IPS-18a (cell line): Measurements from ENCODE around the gene PPP1R15B.
A peak's percentile ranks its signal among the peaks of the same experiment; 100 is the strongest.

ENCODE experiments used
- H3K27ac ChIP-seq: one replicate; pipeline ENCODE4 v1.5.1; 2013; ENCODE audit warnings: low read length
- H3K27me3 ChIP-seq: one replicate; pipeline ENCODE4 v1.6.1; 2013; ENCODE audit warnings: mild to moderate bottlenecking, low read length; ENCODE audit not compliant: control insufficient read depth, insufficient read depth
- H3K36me3 ChIP-seq: one replicate; pipeline ENCODE4 v1.6.1; 2013; ENCODE audit warnings: low read depth, low read length; ENCODE audit not compliant: control insufficient read depth
- H3K4me1 ChIP-seq: one replicate; pipeline ENCODE4 v1.6.1; 2013; ENCODE audit warnings: low read depth, low read length; ENCODE audit not compliant: control insufficient read depth
- H3K4me3 ChIP-seq: one replicate; pipeline ENCODE4 v1.5.1; 2013; ENCODE audit warnings: low read length
- H3K9ac ChIP-seq: one replicate; pipeline ENCODE4 v1.6.1; 2013; ENCODE audit warnings: mild to moderate bottlenecking, low read length, moderate library complexity
- H3K9me3 ChIP-seq: one replicate; pipeline ENCODE4 v1.6.1; 2013; ENCODE audit warnings: low read depth, low read length; ENCODE audit not compliant: control insufficient read depth

Gene PPP1R15B

DNA sequence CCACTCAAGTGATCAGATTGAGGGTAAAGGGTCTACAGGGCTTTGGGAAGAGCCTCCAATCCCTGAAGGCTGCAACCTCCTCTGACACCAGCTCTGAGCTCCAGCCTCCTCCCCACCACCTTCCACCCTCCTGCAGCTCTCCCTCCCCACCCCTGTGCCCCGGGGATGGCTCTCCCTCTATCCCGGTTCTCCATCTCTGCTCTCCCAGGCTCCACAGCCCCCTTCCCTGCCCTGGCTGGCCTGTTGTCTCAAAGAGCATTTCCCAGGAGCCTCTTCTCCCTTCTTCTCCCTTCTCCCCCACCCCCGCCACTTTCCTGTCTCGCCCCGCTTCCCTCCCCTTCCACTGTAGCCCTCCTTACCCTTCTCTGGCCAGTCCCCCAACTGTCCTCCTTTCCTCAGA lies 53.0 kb downstream of the PPP1R15B start:
- Histone ChIP-seq H3K4me1 (peaks cover 26% of the 10 kb centered on the region), H3K4me3 (peak overlapping the region; percentile 28), H3K27ac (no peak overlapping the region)

DNA sequence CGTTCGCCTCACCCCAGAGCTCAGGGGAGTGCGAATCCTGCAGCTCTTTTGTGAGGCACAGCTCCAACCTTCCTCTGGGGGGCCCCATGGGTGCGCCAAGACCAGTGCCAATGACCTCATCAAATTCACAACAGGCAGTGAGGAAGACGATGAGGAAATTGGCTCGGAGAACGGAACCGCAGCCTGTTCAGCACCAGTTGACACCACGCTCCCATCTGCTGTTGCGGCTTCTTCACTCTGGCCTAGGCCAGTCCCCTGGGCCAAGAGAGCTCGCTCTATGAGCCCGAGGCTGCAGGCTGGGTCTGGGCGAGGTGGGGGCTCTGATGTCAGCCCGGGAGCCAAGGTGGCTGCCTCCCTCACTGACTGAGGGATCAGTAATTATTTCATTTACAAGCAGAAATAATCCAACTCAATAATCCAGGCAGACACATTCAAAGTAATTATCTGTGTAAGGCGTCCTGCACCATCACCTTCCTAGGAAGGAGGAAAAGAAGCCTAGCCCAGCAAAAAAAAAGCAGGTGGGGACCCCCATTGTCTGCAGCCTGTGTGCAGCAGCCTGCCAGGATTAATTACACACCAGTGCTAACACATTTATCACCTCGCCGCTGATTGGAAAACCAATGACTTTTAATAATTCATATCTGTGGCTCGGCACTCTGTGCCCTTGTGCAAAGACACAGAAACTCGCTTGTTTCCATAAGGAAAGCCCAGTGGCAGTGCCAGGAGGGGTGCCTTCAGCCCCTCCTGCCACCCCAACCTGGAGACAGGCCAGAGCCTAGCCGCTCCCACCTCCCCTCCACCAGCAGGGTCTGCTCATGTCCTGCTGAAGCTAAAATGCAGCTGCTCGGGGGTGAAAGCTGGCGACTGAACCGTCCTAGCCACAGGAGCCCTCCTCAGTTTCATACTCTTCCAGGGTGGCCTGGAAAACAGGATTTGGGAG lies 53.8 kb downstream of the PPP1R15B start:
- Histone ChIP-seq H3K9ac (no peak overlapping the region), H3K36me3 (no peaks in the 10 kb centered on the region), H3K27me3 (peaks cover 14% of the 10 kb centered on the region), H3K27ac (no peak overlapping the region), H3K4me3 (no peak overlapping the region), H3K9me3 (no peaks in the 10 kb centered on the region), H3K4me1 (peaks cover 26% of the 10 kb centered on the region)

More for the DNA sequence above, 53.0 kb downstream of the PPP1R15B start:
- Histone ChIP-seq H3K27me3 (peaks cover 21% of the 10 kb centered on the region), H3K9me3 (no peaks in the 10 kb centered on the region), H3K9ac (no peak overlapping the region), H3K36me3 (no peaks in the 10 kb centered on the region)

DNA sequence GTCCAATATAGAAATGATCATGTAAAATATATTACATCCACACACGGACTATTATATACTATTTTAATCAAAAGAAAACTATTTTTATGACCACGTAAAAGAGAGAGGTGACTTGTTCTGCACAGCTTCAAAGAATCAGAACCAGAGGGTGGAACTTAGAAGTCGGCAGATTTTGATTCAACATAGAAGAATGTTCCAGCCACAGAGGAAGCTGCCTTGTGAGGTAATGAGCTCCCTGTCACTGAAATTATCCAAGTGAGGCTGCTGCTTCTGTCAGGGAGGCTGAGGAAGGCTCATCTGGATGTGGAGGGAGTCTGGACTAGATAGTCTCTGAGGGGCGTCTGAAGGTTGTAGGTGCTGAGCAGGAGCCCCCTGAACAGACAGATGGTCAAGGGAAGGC lies 54.6 kb downstream of the PPP1R15B start:
- H3K27ac ChIP-seq: no peak overlapping the region
- H3K27me3 ChIP-seq: peaks cover 6% of the 10 kb centered on the region
- H3K9me3 ChIP-seq: no peaks in the 10 kb centered on the region
- no peak overlapping the region for H3K9ac ChIP-seq
- no peak overlapping the region for H3K4me3 ChIP-seq
- no peaks in the 10 kb centered on the region for H3K36me3 ChIP-seq
- H3K4me1 ChIP-seq: peaks cover 26% of the 10 kb centered on the region

DNA sequence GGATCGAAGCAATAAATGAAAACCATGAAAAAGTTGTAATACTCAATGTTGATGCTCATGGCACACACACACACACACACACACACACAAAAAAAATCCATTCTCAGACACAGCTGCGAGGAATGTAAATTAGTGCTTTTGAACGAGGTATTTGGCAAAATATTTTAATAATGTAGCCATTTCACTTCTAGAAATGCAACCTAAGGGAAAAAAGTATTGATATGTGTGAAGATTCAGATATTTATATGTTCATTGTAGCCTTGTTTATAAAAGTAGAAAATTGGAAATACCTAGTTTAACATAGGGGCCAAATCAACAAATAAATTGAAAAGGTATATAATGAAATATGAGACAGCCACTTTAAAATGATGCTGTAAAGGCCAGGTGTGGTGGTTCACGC lies 55.7 kb downstream of the PPP1R15B start:
- Histone ChIP-seq H3K9ac (no peak overlapping the region), H3K36me3 (no peaks in the 10 kb centered on the region), H3K4me1 (peaks cover 33% of the 10 kb centered on the region), H3K9me3 (no peaks in the 10 kb centered on the region), H3K4me3 (no peak overlapping the region), H3K27me3 (peaks cover 4% of the 10 kb centered on the region), H3K27ac (no peak overlapping the region)

DNA sequence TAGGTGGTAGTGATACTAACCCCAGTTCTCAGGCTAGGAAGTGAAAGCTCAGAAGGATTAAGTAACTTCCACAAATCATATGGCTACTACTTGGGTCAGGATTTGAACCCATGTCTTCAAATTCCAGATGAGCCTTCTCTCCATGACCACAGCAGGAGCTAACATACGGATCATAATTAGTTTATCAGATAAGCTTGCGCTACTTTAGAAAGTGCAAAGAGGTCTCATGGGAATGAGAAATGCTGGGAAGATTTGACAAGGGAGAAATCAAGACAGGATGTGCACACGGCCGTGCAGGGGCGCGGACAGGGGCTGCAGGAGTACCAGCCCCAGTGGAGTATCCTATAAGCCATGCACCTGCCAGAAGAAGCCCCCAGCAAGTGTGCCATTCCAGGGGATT lies 57.0 kb downstream of the PPP1R15B start:
- Histone ChIP-seq H3K27ac (no peak overlapping the region), H3K4me3 (no peak overlapping the region), H3K4me1 (peaks cover 39% of the 10 kb centered on the region), H3K9me3 (no peaks in the 10 kb centered on the region), H3K36me3 (no peaks in the 10 kb centered on the region), H3K27me3 (no peaks in the 10 kb centered on the region), H3K9ac (no peak overlapping the region)
